Measurements from ENCODE around the gene ARHGAP22.
"Not testable (repeated sequence)": the region's sequence is repeated elsewhere in the genome, so short reads cannot be mapped to it uniquely, and the experiment has no call there.

Gene ARHGAP22, protein sequence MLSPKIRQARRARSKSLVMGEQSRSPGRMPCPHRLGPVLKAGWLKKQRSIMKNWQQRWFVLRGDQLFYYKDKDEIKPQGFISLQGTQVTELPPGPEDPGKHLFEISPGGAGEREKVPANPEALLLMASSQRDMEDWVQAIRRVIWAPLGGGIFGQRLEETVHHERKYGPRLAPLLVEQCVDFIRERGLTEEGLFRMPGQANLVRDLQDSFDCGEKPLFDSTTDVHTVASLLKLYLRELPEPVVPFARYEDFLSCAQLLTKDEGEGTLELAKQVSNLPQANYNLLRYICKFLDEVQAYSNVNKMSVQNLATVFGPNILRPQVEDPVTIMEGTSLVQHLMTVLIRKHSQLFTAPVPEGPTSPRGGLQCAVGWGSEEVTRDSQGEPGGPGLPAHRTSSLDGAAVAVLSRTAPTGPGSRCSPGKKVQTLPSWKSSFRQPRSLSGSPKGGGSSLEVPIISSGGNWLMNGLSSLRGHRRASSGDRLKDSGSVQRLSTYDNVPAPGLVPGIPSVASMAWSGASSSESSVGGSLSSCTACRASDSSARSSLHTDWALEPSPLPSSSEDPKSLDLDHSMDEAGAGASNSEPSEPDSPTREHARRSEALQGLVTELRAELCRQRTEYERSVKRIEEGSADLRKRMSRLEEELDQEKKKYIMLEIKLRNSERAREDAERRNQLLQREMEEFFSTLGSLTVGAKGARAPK

GRCh38 chr10:48604991-48605508, at the start of gene ARHGAP22:
Gene ARHGAP22 (minus strand): TSS chr10:48605073. CDS start chr10:48604796, 277 bp downstream.
- no peak for DNase-seq (ENCODE audit: low read depth, low spot score)

GRCh38 chr10:48653944-48654698, 49.2 kb upstream of the ARHGAP22 start:
- no peak for DNase-seq (ENCODE audit: low read depth, low spot score)

DNA sequence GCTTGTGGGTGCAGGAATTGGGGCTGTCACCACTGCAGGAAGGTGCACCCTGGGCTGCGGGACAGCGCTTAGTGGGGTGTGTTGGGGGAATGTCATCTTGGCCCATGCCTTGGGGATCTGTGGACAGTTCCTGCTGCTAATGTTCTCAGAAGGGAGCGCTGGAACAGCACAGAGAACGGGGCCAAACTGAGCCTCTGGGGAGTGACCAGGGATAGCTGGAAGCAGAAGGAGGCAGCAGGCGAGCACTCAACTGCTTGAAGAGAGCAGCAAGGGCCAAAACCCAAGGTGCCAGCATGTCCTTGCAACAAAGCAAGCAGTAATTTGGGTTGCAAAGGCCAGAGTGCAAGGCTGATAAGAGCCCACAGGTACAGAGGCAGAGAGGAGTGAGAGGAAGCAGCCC, 48.5 kb upstream of the ARHGAP22 start:
- no peak for DNase-seq (ENCODE audit: low read depth, low spot score)

DNA sequence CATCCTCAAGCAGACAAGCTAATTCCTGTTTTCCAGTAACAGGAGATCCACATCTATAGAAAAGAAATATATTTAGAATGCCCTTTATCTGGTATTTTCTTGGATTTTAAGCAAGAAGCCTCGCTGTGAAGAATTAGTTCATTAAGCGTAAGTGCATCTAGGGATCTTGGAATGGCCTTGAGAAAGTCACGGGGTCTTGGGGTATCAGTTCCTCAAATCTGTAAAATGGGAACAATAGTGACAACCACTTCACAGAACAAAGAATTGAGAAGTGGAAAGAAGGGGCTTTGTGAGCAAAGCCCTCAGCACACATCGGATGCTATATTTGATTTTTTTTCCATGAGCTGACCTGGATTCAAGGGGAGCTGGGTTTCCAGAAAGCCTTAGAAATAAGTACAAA, 47.5 kb upstream of the ARHGAP22 start:
- no peak for DNase-seq (ENCODE audit: low read depth, low spot score)

GRCh38 chr10:48651839-48652238, 47.0 kb upstream of the ARHGAP22 start:
- DNase-seq (ENCODE audit: low read depth, low spot score) = no peak

DNA sequence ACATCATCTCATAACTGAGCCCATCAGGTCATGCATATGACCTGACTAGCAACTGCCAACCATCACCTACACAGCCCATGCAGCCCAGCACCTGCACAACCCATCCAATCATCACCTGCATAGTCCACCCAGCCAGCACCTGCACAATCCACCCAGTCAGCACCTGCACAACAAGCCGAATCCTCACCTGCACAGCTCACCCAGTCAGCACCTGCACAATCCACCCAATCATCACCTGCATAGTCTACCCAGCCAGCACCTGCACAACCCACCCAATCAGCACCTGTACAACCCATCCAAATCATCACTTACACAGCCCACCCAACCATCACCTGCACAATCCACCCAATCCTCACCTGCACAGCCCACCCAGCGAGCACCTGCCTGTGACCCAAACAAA, 46.4 kb upstream of the ARHGAP22 start:
- no peak for DNase-seq (ENCODE audit: low read depth, low spot score)

DNA sequence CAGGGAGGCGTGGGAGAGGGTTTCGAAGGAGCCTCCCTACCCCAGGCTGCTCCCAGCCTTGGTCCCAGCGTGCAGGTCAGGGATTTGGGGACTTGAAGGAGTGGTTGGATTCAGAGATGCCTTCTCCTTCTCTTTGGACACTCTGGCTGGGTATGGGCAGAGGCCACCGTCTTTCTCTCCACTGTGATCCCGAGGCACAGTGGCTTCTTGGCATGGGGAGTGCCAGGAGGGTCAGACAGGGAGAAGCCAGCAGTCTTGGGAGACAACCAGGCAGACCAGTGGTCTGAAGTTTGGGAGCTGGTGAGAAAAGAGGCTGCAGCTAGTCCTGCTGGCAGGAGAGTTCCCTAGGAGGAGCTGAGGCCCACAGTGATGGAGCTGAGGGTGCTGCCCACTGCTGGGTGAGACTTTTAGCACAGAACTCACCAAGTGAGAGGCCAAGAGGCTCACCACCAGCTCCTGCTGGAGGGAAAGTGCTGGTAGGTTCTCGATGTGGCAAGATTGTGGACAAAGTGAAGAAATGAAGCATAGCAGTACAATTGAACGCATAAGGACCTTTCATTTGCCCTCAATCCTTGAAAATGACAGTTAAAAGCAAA, 44.6 kb upstream of the ARHGAP22 start:
- no peak for DNase-seq (ENCODE audit: low read depth, low spot score)

- no peak for DNase-seq (ENCODE audit: low read depth, low spot score)
These were observed 43.5 kb upstream of the ARHGAP22 start for GRCh38 chr10:48648172-48648942.

DNA sequence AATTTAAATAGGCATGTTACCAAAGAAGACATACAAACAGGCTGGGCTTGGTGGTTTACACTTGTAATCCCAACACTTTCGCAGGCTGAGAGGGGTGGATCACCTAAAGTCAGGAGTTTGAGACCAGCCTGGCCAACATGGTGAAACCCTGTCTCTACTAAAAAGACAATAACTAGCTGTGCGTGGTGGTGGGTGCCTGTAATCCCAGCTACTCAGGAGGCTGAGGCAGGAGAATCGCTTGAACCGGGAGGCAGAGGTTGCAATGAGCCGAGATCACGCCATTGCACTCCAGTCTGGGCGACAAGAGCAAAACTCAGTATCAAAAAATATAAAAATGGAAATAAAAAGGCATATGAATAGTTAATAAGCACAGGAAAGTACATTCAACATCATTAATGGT, 42.2 kb upstream of the ARHGAP22 start:
- DNase-seq (ENCODE audit: low read depth, low spot score) = not testable (repeated sequence)

- DNase-seq (ENCODE audit: low read depth, low spot score) = no peak
These were observed 40.7 kb upstream of the ARHGAP22 start for GRCh38 chr10:48645600-48645999.

- not testable (repeated sequence) for DNase-seq (ENCODE audit: low read depth, low spot score)
These were observed 36.3 kb upstream of the ARHGAP22 start for GRCh38 chr10:48641099-48641690.

GRCh38 chr10:48640326-48640725, 35.5 kb upstream of the ARHGAP22 start:
- no peak for DNase-seq (ENCODE audit: low read depth, low spot score)

DNA sequence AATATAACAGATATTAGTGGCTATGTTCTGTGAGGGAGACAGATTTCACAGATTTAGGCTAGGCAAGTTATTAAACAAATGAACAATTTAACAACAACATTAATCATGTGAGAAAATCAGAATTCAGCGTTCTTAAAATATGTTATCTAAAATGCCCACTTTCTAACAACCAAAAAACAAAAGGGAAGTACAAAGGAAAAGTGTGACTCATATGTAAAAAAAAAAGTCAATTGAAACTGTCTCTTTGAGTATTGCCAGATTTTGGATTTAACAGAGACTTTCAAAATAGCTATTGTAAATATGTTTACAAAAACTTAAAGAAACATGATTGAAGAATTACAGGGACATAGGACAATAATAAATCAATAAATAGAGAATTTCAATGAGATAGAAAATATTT, 34.8 kb upstream of the ARHGAP22 start:
- no peak for DNase-seq (ENCODE audit: low read depth, low spot score)

GRCh38 chr10:48638739-48639527, 34.1 kb upstream of the ARHGAP22 start:
- DNase-seq (ENCODE audit: low read depth, low spot score) = no peak

DNA sequence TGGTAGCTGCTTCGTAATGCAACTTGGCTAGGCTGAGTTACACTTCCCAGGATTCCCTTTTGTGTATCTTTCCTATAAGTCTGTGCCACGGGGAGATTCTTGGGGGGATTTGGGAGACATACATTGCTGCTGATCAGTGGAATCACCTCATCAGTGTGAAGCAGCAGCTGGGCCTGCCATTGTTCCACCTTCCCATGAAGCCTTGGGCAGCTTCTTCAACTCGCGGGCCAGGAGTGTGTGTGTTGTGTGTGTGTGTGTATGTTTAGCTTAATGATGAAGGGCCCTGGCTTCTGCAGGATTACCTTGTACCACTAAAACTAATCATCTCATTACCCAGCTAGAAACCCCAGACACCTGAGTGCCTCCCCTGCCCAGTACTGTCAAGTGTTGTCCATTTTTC, 33.3 kb upstream of the ARHGAP22 start:
- DNase-seq (ENCODE audit: low read depth, low spot score) = no peak

GRCh38 chr10:48636901-48637300, 32.0 kb upstream of the ARHGAP22 start:
- DNase-seq (ENCODE audit: low read depth, low spot score) = no peak

- DNase-seq (ENCODE audit: low read depth, low spot score) = no peak
These were observed 31.4 kb upstream of the ARHGAP22 start for GRCh38 chr10:48636231-48636630.

- DNase-seq (ENCODE audit: low read depth, low spot score) = no peak
These were observed 30.2 kb upstream of the ARHGAP22 start for GRCh38 chr10:48634984-48635557.

All from iPS DF 19.7 (cell line).